Measurements from ENCODE around the gene HK3.

GRCh38 chr5:176900780-176901204, 1.6 kb upstream of the HK3 start:
- no peak for TF ChIP-seq CTCF (IDR thresholded peaks at IDR 0.05)
- no peak for TF ChIP-seq EP300 (IDR thresholded peaks at IDR 0.05; ENCODE audit: low read depth)
- no peak for TF ChIP-seq POLR2A (IDR thresholded peaks at IDR 0.05)

Measured in transverse colon (tissue), 3 donors.